ENCODE data around the gene ZFYVE19. TPM values are rescaled to one million over a fixed set of nuclear protein-coding genes. Genes with fewer than 3 reads are reported as not detected.

ZFYVE19 gene
- total and polyA plus RNA-seq, 2 donors (not counting 1 experiment from before 2014, with no cell fraction given), result 14.1 to 21.3 TPM

- DNase-seq (ENCODE audit: low read depth in 2 of 2), result no peak
Observed at GRCh38 chr15:40823572-40824343, 16.9 kb downstream of the ZFYVE19 start.

GRCh38 chr15:40825661-40826422 is 19.0 kb downstream of the ZFYVE19 start:
- Histone ChIP-seq H3K9ac (ENCODE audit: insufficient read depth, low read length) (no peak overlapping the region), H3K4me3 (replicated peaks in 1 of 4; ENCODE audit: control extremely low read depth in 1 of 4, insufficient read depth in 1 of 4, low read depth in 3 of 4, low read length in 4 of 4) (no peak overlapping the region), H3K27me3 (ENCODE audit: control insufficient read depth, insufficient read depth, low read length) (peaks cover 16% of the 10 kb centered on the region), H3K27ac (ENCODE audit: insufficient read depth, low read length) (no peak overlapping the region), H4K20me1 (ENCODE audit: control insufficient read depth, extremely low read depth, insufficient read depth, low read length) (no peaks in the 10 kb centered on the region), H2AFZ (ENCODE audit: low read length) (no peak overlapping the region), H3K79me2 (ENCODE audit: control insufficient read depth, insufficient read depth, low read length) (no peaks in the 10 kb centered on the region), H3K4me2 (ENCODE audit: extremely low read depth, insufficient read depth, low read length) (no peak overlapping the region), H3K9me3 (ENCODE audit: control insufficient read depth, insufficient read depth, low read depth, low read length) (no peaks in the 10 kb centered on the region), H3K36me3 (ENCODE audit: control insufficient read depth, insufficient read depth, low read length) (no peaks in the 10 kb centered on the region), H3K4me1 (ENCODE audit: control insufficient read depth, extremely low read depth, insufficient read depth, low read length) (no peaks in the 10 kb centered on the region)
- DNase-seq (ENCODE audit: low read depth in 2 of 2), result peak in 1 of 2 donors; percentile 34
- TF ChIP-seq EZH2 (IDR thresholded peaks at IDR 0.05; ENCODE audit: low read length, missing control alignments), result no peak
- TF ChIP-seq, protein P1, sequence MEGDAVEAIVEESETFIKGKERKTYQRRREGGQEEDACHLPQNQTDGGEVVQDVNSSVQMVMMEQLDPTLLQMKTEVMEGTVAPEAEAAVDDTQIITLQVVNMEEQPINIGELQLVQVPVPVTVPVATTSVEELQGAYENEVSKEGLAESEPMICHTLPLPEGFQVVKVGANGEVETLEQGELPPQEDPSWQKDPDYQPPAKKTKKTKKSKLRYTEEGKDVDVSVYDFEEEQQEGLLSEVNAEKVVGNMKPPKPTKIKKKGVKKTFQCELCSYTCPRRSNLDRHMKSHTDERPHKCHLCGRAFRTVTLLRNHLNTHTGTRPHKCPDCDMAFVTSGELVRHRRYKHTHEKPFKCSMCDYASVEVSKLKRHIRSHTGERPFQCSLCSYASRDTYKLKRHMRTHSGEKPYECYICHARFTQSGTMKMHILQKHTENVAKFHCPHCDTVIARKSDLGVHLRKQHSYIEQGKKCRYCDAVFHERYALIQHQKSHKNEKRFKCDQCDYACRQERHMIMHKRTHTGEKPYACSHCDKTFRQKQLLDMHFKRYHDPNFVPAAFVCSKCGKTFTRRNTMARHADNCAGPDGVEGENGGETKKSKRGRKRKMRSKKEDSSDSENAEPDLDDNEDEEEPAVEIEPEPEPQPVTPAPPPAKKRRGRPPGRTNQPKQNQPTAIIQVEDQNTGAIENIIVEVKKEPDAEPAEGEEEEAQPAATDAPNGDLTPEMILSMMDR (conservative IDR thresholded peaks at IDR 0.05 in 1 of 2, IDR thresholded peaks at IDR 0.05 in 1 of 2; ENCODE audit: low read depth in 1 of 2, low read length in 2 of 2), result no peak

More at GRCh38 chr15:40823572-40824343, 16.9 kb downstream of the ZFYVE19 start:
- no peaks in the 10 kb centered on the region for H4K20me1 ChIP-seq (ENCODE audit: control insufficient read depth, extremely low read depth, insufficient read depth, low read length)
- no peaks in the 10 kb centered on the region for H3K79me2 ChIP-seq (ENCODE audit: control insufficient read depth, insufficient read depth, low read length)
- H3K36me3 ChIP-seq (ENCODE audit: control insufficient read depth, insufficient read depth, low read length), result no peaks in the 10 kb centered on the region
- no peak overlapping the region for H3K27ac ChIP-seq (ENCODE audit: insufficient read depth, low read length)
- no peak overlapping the region for H3K9ac ChIP-seq (ENCODE audit: insufficient read depth, low read length)
- no peak overlapping the region for H3K4me2 ChIP-seq (ENCODE audit: extremely low read depth, insufficient read depth, low read length)
- TF ChIP-seq EZH2 (IDR thresholded peaks at IDR 0.05; ENCODE audit: low read length, missing control alignments), result no peak
- TF ChIP-seq, protein P1 (conservative IDR thresholded peaks at IDR 0.05 in 1 of 2, IDR thresholded peaks at IDR 0.05 in 1 of 2; ENCODE audit: low read depth in 1 of 2, low read length in 2 of 2), result no peak
- peaks cover 16% of the 10 kb centered on the region for H3K27me3 ChIP-seq (ENCODE audit: control insufficient read depth, insufficient read depth, low read length)
- H3K9me3 ChIP-seq (ENCODE audit: control insufficient read depth, insufficient read depth, low read depth, low read length), result no peaks in the 10 kb centered on the region
- no peaks in the 10 kb centered on the region for H3K4me1 ChIP-seq (ENCODE audit: control insufficient read depth, extremely low read depth, insufficient read depth, low read length)
- H3K4me3 ChIP-seq (replicated peaks in 1 of 4; ENCODE audit: control extremely low read depth in 1 of 4, insufficient read depth in 1 of 4, low read depth in 3 of 4, low read length in 4 of 4), result no peak overlapping the region
- no peak overlapping the region for H2AFZ ChIP-seq (ENCODE audit: low read length)

- DNase-seq (ENCODE audit: low read depth in 2 of 2), result peak in 1 of 2 donors; percentile 23
- Histone ChIP-seq H3K27ac (ENCODE audit: insufficient read depth, low read length) (no peak overlapping the region), H3K9me3 (ENCODE audit: control insufficient read depth, insufficient read depth, low read depth, low read length) (no peaks in the 10 kb centered on the region), H3K27me3 (ENCODE audit: control insufficient read depth, insufficient read depth, low read length) (peaks cover 16% of the 10 kb centered on the region), H3K4me2 (ENCODE audit: extremely low read depth, insufficient read depth, low read length) (no peak overlapping the region), H3K79me2 (ENCODE audit: control insufficient read depth, insufficient read depth, low read length) (no peaks in the 10 kb centered on the region), H2AFZ (ENCODE audit: low read length) (no peak overlapping the region), H3K9ac (ENCODE audit: insufficient read depth, low read length) (no peak overlapping the region), H4K20me1 (ENCODE audit: control insufficient read depth, extremely low read depth, insufficient read depth, low read length) (no peaks in the 10 kb centered on the region), H3K4me1 (ENCODE audit: control insufficient read depth, extremely low read depth, insufficient read depth, low read length) (no peaks in the 10 kb centered on the region), H3K4me3 (replicated peaks in 1 of 4; ENCODE audit: control extremely low read depth in 1 of 4, insufficient read depth in 1 of 4, low read depth in 3 of 4, low read length in 4 of 4) (no peak overlapping the region), H3K36me3 (ENCODE audit: control insufficient read depth, insufficient read depth, low read length) (no peaks in the 10 kb centered on the region)
- no peak for TF ChIP-seq EZH2 (IDR thresholded peaks at IDR 0.05; ENCODE audit: low read length, missing control alignments)
- TF ChIP-seq, protein P1 (conservative IDR thresholded peaks at IDR 0.05 in 1 of 2, IDR thresholded peaks at IDR 0.05 in 1 of 2; ENCODE audit: low read depth in 1 of 2, low read length in 2 of 2), result no peak
Observed at GRCh38 chr15:40826423-40827075, 19.7 kb downstream of the ZFYVE19 start.

Measured in fibroblast of lung (primary cell).